CD4-positive, alpha-beta T cell treated with Interleukin-6 at 100 ng/mL for 8 hours (primary cell): ENCODE measurements around the gene MACROD2.

Source experiments
- DNase-seq: peaks from one replicate; pipeline ENCODE4 v3.0.0-alpha.2; 2020; ENCODE audit warnings: mixed read lengths, low spot score

MACROD2 gene

GRCh38 chr20:15222502-15223330 is 1227.4 kb downstream of the MACROD2 start:
- no peak for DNase-seq

- no peak for DNase-seq
Observed at GRCh38 chr20:15224199-15224598, 1228.9 kb downstream of the MACROD2 start.

- no peak for DNase-seq
Observed at GRCh38 chr20:15227102-15227501, 1231.8 kb downstream of the MACROD2 start.

GRCh38 chr20:15232243-15232642 is 1236.9 kb downstream of the MACROD2 start:
- no peak for DNase-seq

- DNase-seq, result no peak
Observed at GRCh38 chr20:15235471-15236198, 1240.3 kb downstream of the MACROD2 start.

GRCh38 chr20:15236812-15237211 is 1241.5 kb downstream of the MACROD2 start:
- no peak for DNase-seq

- no peak for DNase-seq
Observed at GRCh38 chr20:15239542-15240206, 1244.4 kb downstream of the MACROD2 start.

- DNase-seq, result no peak
Observed at GRCh38 chr20:15240801-15241200, 1245.5 kb downstream of the MACROD2 start.

- no peak for DNase-seq
Observed at GRCh38 chr20:15241681-15242080, 1246.4 kb downstream of the MACROD2 start.

GRCh38 chr20:15242773-15243172 is 1247.5 kb downstream of the MACROD2 start:
- DNase-seq, result no peak

GRCh38 chr20:15245896-15246295 is 1250.6 kb downstream of the MACROD2 start:
- no peak for DNase-seq

GRCh38 chr20:15248618-15249395 is 1253.5 kb downstream of the MACROD2 start:
- DNase-seq, result no peak

GRCh38 chr20:15251171-15251570 is 1255.9 kb downstream of the MACROD2 start:
- no peak for DNase-seq

- no peak for DNase-seq
Observed at GRCh38 chr20:15252304-15252703, 1257.0 kb downstream of the MACROD2 start.

GRCh38 chr20:15253431-15253830 is 1258.1 kb downstream of the MACROD2 start:
- DNase-seq, result no peak

GRCh38 chr20:15256676-15257568 is 1261.6 kb downstream of the MACROD2 start:
- DNase-seq, result no peak

GRCh38 chr20:15257569-15257870 is 1262.2 kb downstream of the MACROD2 start:
- DNase-seq, result no peak

GRCh38 chr20:15265581-15266309 is 1270.4 kb downstream of the MACROD2 start:
- DNase-seq, result no peak

GRCh38 chr20:15267935-15268334 is 1272.6 kb downstream of the MACROD2 start:
- no peak for DNase-seq

GRCh38 chr20:15278041-15278440 is 1282.7 kb downstream of the MACROD2 start:
- no peak for DNase-seq
